ENCODE data around the gene RAPGEF5. TPM values are rescaled to one million over a fixed set of nuclear protein-coding genes. Genes with fewer than 3 reads are reported as not detected.

Gene RAPGEF5
- total RNA-seq, 2 donors from 2014 or later, result 16.7 to 23.2 TPM

DNA sequence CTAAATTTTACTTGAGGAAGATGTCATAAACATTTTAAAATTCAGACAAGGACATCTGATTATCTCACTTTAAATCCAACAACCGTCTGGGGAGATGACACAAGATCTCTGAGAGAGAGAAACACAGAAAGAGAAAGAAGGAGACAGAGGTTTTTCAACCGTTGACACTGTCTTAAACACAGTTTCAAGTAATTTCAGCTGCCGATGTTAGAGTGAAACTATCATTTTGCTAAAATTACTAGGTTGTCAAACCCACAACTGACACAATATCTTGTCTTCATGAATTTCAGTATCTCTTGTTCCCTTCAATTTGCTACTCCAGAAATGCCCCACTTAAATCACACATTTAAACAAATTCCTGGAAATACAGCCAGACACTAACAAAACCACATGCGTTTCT lies 174.8 kb downstream of the RAPGEF5 start:
- Histone ChIP-seq H3K36me3 (ENCODE audit: control insufficient read depth, insufficient read depth, low read length) (no peaks in the 10 kb centered on the region), H3K4me1 (ENCODE audit: control insufficient read depth, insufficient read depth, low read length) (peaks cover 4% of the 10 kb centered on the region), H3K9me3 (ENCODE audit: control insufficient read depth, low read length) (peaks cover 26% of the 10 kb centered on the region), H3K27me3 (ENCODE audit: control insufficient read depth, insufficient read depth, low read length, poor library complexity, severe bottlenecking) (no peaks in the 10 kb centered on the region), H3K27ac (ENCODE audit: low read depth, low read length) (no peak overlapping the region), H3K9ac (ENCODE audit: extremely low read depth, low read length, poor library complexity, severe bottlenecking) (no peak overlapping the region), H3K4me3 (ENCODE audit: low read length) (no peak overlapping the region)
- TF ChIP-seq, protein P1, sequence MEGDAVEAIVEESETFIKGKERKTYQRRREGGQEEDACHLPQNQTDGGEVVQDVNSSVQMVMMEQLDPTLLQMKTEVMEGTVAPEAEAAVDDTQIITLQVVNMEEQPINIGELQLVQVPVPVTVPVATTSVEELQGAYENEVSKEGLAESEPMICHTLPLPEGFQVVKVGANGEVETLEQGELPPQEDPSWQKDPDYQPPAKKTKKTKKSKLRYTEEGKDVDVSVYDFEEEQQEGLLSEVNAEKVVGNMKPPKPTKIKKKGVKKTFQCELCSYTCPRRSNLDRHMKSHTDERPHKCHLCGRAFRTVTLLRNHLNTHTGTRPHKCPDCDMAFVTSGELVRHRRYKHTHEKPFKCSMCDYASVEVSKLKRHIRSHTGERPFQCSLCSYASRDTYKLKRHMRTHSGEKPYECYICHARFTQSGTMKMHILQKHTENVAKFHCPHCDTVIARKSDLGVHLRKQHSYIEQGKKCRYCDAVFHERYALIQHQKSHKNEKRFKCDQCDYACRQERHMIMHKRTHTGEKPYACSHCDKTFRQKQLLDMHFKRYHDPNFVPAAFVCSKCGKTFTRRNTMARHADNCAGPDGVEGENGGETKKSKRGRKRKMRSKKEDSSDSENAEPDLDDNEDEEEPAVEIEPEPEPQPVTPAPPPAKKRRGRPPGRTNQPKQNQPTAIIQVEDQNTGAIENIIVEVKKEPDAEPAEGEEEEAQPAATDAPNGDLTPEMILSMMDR (conservative IDR thresholded peaks at IDR 0.05), result no peak
- peaks cover 25% of the 10 kb centered on the region for H3K9me3 Mint-ChIP-seq
- H3K4me1 Mint-ChIP-seq, result peaks cover 45% of the 10 kb centered on the region
- H3K27me3 Mint-ChIP-seq (ENCODE audit: insufficient read depth), result no peaks in the 10 kb centered on the region
- no peak overlapping the region for H3K27ac Mint-ChIP-seq
- 88 to 100% methylated on average over 1 to 4 of the region's 4 CpGs for WGBS, 2 experiments (ENCODE audit: insufficient coverage in 1 of 2, insufficient read length in 1 of 2)
- H3K36me3 Mint-ChIP-seq (ENCODE audit: low read depth), result peaks cover 22% of the 10 kb centered on the region
- no peak for DNase-seq
- no peak overlapping the region for H3K4me3 Mint-ChIP-seq

- Histone ChIP-seq H3K4me3 (ENCODE audit: low read length) (no peak overlapping the region), H3K27me3 (ENCODE audit: control insufficient read depth, insufficient read depth, low read length, poor library complexity, severe bottlenecking) (no peaks in the 10 kb centered on the region), H3K4me1 (ENCODE audit: control insufficient read depth, insufficient read depth, low read length) (peaks cover 4% of the 10 kb centered on the region), H3K36me3 (ENCODE audit: control insufficient read depth, insufficient read depth, low read length) (no peaks in the 10 kb centered on the region), H3K9ac (ENCODE audit: extremely low read depth, low read length, poor library complexity, severe bottlenecking) (no peak overlapping the region), H3K27ac (ENCODE audit: low read depth, low read length) (no peak overlapping the region), H3K9me3 (ENCODE audit: control insufficient read depth, low read length) (peaks cover 31% of the 10 kb centered on the region)
- no peak for DNase-seq
- peaks cover 24% of the 10 kb centered on the region for H3K36me3 Mint-ChIP-seq (ENCODE audit: low read depth)
- H3K4me1 Mint-ChIP-seq, result peaks cover 45% of the 10 kb centered on the region
- WGBS, 2 experiments (ENCODE audit: insufficient coverage in 1 of 2, insufficient read length in 1 of 2), result 83% methylated on average over 1 of the region's 1 CpG; no CpG with 5 or more reads in 1 of the 2 experiments
- peak overlapping the region; percentile 11 for H3K27ac Mint-ChIP-seq
- H3K27me3 Mint-ChIP-seq (ENCODE audit: insufficient read depth), result no peaks in the 10 kb centered on the region
- TF ChIP-seq, protein P1 (conservative IDR thresholded peaks at IDR 0.05), result no peak
- peaks cover 27% of the 10 kb centered on the region for H3K9me3 Mint-ChIP-seq
- no peak overlapping the region for H3K4me3 Mint-ChIP-seq
Measured at GRCh38 chr7:22181663-22182062, 175.3 kb downstream of the RAPGEF5 start.

DNA sequence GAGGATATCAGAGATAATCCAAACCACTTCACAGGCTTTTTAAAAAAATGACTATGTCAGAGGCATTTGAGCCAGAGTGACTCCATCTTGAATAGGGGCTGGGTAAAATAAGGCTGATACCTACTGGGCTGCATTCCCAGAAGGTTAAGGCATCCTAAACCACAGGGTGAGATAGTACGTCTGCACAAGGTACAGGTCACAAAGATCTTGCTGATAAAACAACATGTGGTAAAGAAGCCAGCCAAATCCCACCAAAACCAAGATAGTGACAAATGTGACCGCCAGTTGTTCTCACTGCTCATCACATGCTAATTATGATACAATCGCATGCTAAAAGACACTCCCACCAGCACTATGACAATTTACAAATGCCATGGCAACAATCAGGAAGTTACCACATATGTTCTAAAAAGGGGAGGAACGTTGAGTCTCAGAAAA lies 177.5 kb downstream of the RAPGEF5 start:
- no peaks in the 10 kb centered on the region for H3K27me3 ChIP-seq (ENCODE audit: control insufficient read depth, insufficient read depth, low read length, poor library complexity, severe bottlenecking)
- H3K27ac ChIP-seq (ENCODE audit: low read depth, low read length), result no peak overlapping the region
- Mint-ChIP-seq H3K4me3 (no peak overlapping the region), H3K9me3 (peaks cover 32% of the 10 kb centered on the region), H3K27me3 (ENCODE audit: insufficient read depth) (no peaks in the 10 kb centered on the region), H3K4me1 (peaks cover 39% of the 10 kb centered on the region), H3K36me3 (ENCODE audit: low read depth) (peaks cover 30% of the 10 kb centered on the region), H3K27ac (no peak overlapping the region)
- WGBS, 2 experiments (ENCODE audit: insufficient coverage in 1 of 2, insufficient read length in 1 of 2), result 90 to 97% methylated on average over 3 to 4 of the region's 4 CpGs
- peak overlapping the region; percentile 42 for H3K4me3 ChIP-seq (ENCODE audit: low read length)
- DNase-seq, result no peak
- H3K4me1 ChIP-seq (ENCODE audit: control insufficient read depth, insufficient read depth, low read length), result peaks cover 10% of the 10 kb centered on the region
- peaks cover 43% of the 10 kb centered on the region for H3K9me3 ChIP-seq (ENCODE audit: control insufficient read depth, low read length)
- H3K36me3 ChIP-seq (ENCODE audit: control insufficient read depth, insufficient read depth, low read length), result no peaks in the 10 kb centered on the region
- H3K9ac ChIP-seq (ENCODE audit: extremely low read depth, low read length, poor library complexity, severe bottlenecking), result no peak overlapping the region
- TF ChIP-seq, protein P1 (conservative IDR thresholded peaks at IDR 0.05), result no peak
